Measurements from ENCODE around the gene CYB5D1. TPM values are rescaled to one million over a fixed set of nuclear protein-coding genes. Genes with fewer than 3 reads are reported as not detected.
"Not testable (repeated sequence)": the region's sequence is repeated elsewhere in the genome, so short reads cannot be mapped to it uniquely, and the experiment has no call there.

CYB5D1 gene
- polyA plus RNA-seq, result 9.0 to 14.8 TPM (median 12.4 TPM) in 3 replicates
- polyA plus RNA-seq (2011; ENCODE audit: low read depth), result 3.5 TPM
- polyA plus RNA-seq (2011; cell fraction: cytosol; rRNA removed), result 7.8 and 10.9 TPM in 2 replicates
- 15.4 and 19.2 TPM in 2 replicates for polyA plus RNA-seq (2011; cell fraction: nucleus; rRNA removed)
- polyA plus RNA-seq (2012; ENCODE audit: low replicate concordance), result 6.5 and 9.8 TPM in 2 replicates
- 6.2 to 12.7 TPM (median 6.7 TPM) in 3 replicates for polyA minus RNA-seq
- 9.8 TPM for polyA minus RNA-seq (2011; cell fraction: cytosol; rRNA and poly(A)+ RNA removed)
- 5.5 and 9.0 TPM in 2 replicates for polyA minus RNA-seq (2011; cell fraction: nucleus; rRNA and poly(A)+ RNA removed)

- no peak for FAIRE-seq
Observed at GRCh38 chr17:7857713-7858521, at the start of gene CYB5D1. Gene CYB5D1 (plus strand): TSS chr17:7858003. CDS start chr17:7858135, 132 bp downstream.

GRCh38 chr17:7809086-7809790, 48.6 kb upstream of the CYB5D1 start:
- Histone ChIP-seq H2AFZ (ENCODE audit: control insufficient read depth, low read length) (peak overlapping the region; percentile 83), H3K4me2 (ENCODE audit: control insufficient read depth, extremely low read depth, insufficient read depth, low read depth, low read length) (peak overlapping the region; percentile 98), H3K9ac (ENCODE audit: control insufficient read depth, extremely low read depth, insufficient read depth, low read length) (peak overlapping the region; percentile 59), H3K9me3 (ENCODE audit: control insufficient read depth, low read depth, low read length) (no peaks in the 10 kb centered on the region), H3K4me1 (ENCODE audit: control insufficient read depth, extremely low read depth, insufficient read depth, low read length) (peaks cover 20% of the 10 kb centered on the region), H3K4me3 (ENCODE audit: control insufficient read depth in 2 of 3, extremely low read depth in 1 of 3, insufficient read depth in 2 of 3, low read depth in 1 of 3, low read length in 3 of 3) (peak overlapping the region; percentile 0 to 75 (median 63)), H3K36me3 (ENCODE audit: control insufficient read depth in 2 of 2, extremely low read depth in 1 of 2, insufficient read depth in 2 of 2, low read length in 2 of 2) (no peaks in the 10 kb centered on the region), H3K9me1 (ENCODE audit: control insufficient read depth, extremely low read depth, insufficient read depth, low read length) (no peaks in the 10 kb centered on the region), H3K79me2 (ENCODE audit: control insufficient read depth, insufficient read depth, low read length) (no peaks in the 10 kb centered on the region), H3K27ac (ENCODE audit: control insufficient read depth, insufficient read depth, low read length) (peak overlapping the region; percentile 78), H4K20me1 (ENCODE audit: control insufficient read depth, extremely low read depth, insufficient read depth, low read length) (no peaks in the 10 kb centered on the region), H3K27me3 (ENCODE audit: control insufficient read depth, extremely low read depth, insufficient read depth, low read length) (no peaks in the 10 kb centered on the region)
- TF ChIP-seq, protein P1, sequence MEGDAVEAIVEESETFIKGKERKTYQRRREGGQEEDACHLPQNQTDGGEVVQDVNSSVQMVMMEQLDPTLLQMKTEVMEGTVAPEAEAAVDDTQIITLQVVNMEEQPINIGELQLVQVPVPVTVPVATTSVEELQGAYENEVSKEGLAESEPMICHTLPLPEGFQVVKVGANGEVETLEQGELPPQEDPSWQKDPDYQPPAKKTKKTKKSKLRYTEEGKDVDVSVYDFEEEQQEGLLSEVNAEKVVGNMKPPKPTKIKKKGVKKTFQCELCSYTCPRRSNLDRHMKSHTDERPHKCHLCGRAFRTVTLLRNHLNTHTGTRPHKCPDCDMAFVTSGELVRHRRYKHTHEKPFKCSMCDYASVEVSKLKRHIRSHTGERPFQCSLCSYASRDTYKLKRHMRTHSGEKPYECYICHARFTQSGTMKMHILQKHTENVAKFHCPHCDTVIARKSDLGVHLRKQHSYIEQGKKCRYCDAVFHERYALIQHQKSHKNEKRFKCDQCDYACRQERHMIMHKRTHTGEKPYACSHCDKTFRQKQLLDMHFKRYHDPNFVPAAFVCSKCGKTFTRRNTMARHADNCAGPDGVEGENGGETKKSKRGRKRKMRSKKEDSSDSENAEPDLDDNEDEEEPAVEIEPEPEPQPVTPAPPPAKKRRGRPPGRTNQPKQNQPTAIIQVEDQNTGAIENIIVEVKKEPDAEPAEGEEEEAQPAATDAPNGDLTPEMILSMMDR (optimal IDR thresholded peaks at IDR 0.05 in 1 of 3, IDR thresholded peaks at IDR 0.05 in 1 of 3, conservative IDR thresholded peaks at IDR 0.05 in 1 of 3; ENCODE audit: extremely low read depth in 1 of 3, insufficient read depth in 2 of 3, low read length in 3 of 3), result no peak
- no peak for TF ChIP-seq EZH2 (IDR thresholded peaks at IDR 0.05; ENCODE audit: low read length)
- no peak for DNase-seq (ENCODE audit: low read depth, low spot score)
- peak; percentile 97 for FAIRE-seq
- dilution Hi-C loops (cut with MboI; ENCODE audit: extremely low pct_ligation_motif_present, low sequenced_read_pairs), result no loop called here

More at GRCh38 chr17:7857713-7858521, at the start of gene CYB5D1:
- no peak for DNase-seq (ENCODE audit: low read depth, low spot score)
- Histone ChIP-seq H3K9me1 (ENCODE audit: control insufficient read depth, extremely low read depth, insufficient read depth, low read length) (no peaks in the 10 kb centered on the region), H3K9ac (ENCODE audit: control insufficient read depth, extremely low read depth, insufficient read depth, low read length) (peak within 1 kb of the TSS; percentile 79), H3K4me2 (ENCODE audit: control insufficient read depth, extremely low read depth, insufficient read depth, low read depth, low read length) (peak within 1 kb of the TSS; percentile 97), H2AFZ (ENCODE audit: control insufficient read depth, low read length) (peak within 1 kb of the TSS; percentile 93), H3K9me3 (ENCODE audit: control insufficient read depth, low read depth, low read length) (no peaks in the 10 kb centered on the region), H3K79me2 (ENCODE audit: control insufficient read depth, insufficient read depth, low read length) (peaks cover 25% of the 10 kb centered on the region), H3K4me3 (ENCODE audit: control insufficient read depth in 2 of 3, extremely low read depth in 1 of 3, insufficient read depth in 2 of 3, low read depth in 1 of 3, low read length in 3 of 3) (peak within 1 kb of the TSS; percentile 57 to 98 (median 79)), H3K27me3 (ENCODE audit: control insufficient read depth, extremely low read depth, insufficient read depth, low read length) (no peaks in the 10 kb centered on the region), H3K36me3 (ENCODE audit: control insufficient read depth in 2 of 2, extremely low read depth in 1 of 2, insufficient read depth in 2 of 2, low read length in 2 of 2) (peaks cover 8 to 11% of the 10 kb centered on the region in 2 experiments), H3K27ac (ENCODE audit: control insufficient read depth, insufficient read depth, low read length) (peak within 1 kb of the TSS; percentile 73), H3K4me1 (ENCODE audit: control insufficient read depth, extremely low read depth, insufficient read depth, low read length) (peaks cover 33% of the 10 kb centered on the region), H4K20me1 (ENCODE audit: control insufficient read depth, extremely low read depth, insufficient read depth, low read length) (peaks cover 2% of the 10 kb centered on the region)
- no peak for TF ChIP-seq EZH2 (IDR thresholded peaks at IDR 0.05; ENCODE audit: low read length)
- TF ChIP-seq, protein P1 (optimal IDR thresholded peaks at IDR 0.05 in 1 of 3, IDR thresholded peaks at IDR 0.05 in 1 of 3, conservative IDR thresholded peaks at IDR 0.05 in 1 of 3; ENCODE audit: extremely low read depth in 1 of 3, insufficient read depth in 2 of 3, low read length in 3 of 3), result peak in 1 of 3 experiments; percentile 3
- dilution Hi-C loops (cut with MboI; ENCODE audit: extremely low pct_ligation_motif_present, low sequenced_read_pairs), result no loop called here

GRCh38 chr17:7809791-7810343, 47.9 kb upstream of the CYB5D1 start:
- peak overlapping the region; percentile 98 for H3K4me2 ChIP-seq (ENCODE audit: control insufficient read depth, extremely low read depth, insufficient read depth, low read depth, low read length)
- dilution Hi-C loops (cut with MboI; ENCODE audit: extremely low pct_ligation_motif_present, low sequenced_read_pairs); H3K27me3 ChIP-seq (ENCODE audit: control insufficient read depth, extremely low read depth, insufficient read depth, low read length); DNase-seq (ENCODE audit: low read depth, low spot score); H3K9me3 ChIP-seq (ENCODE audit: control insufficient read depth, low read depth, low read length); H2AFZ ChIP-seq (ENCODE audit: control insufficient read depth, low read length); H4K20me1 ChIP-seq (ENCODE audit: control insufficient read depth, extremely low read depth, insufficient read depth, low read length); H3K9me1 ChIP-seq (ENCODE audit: control insufficient read depth, extremely low read depth, insufficient read depth, low read length); H3K79me2 ChIP-seq (ENCODE audit: control insufficient read depth, insufficient read depth, low read length); H3K4me3 ChIP-seq (ENCODE audit: control insufficient read depth in 2 of 3, extremely low read depth in 1 of 3, insufficient read depth in 2 of 3, low read depth in 1 of 3, low read length in 3 of 3); H3K36me3 ChIP-seq (ENCODE audit: control insufficient read depth in 2 of 2, extremely low read depth in 1 of 2, insufficient read depth in 2 of 2, low read length in 2 of 2): not testable (repeated sequence)
- peak overlapping the region; percentile 78 for H3K27ac ChIP-seq (ENCODE audit: control insufficient read depth, insufficient read depth, low read length)
- peak; percentile 5 for FAIRE-seq
- H3K4me1 ChIP-seq (ENCODE audit: control insufficient read depth, extremely low read depth, insufficient read depth, low read length), result peaks cover 20% of the 10 kb centered on the region
- H3K9ac ChIP-seq (ENCODE audit: control insufficient read depth, extremely low read depth, insufficient read depth, low read length), result peak overlapping the region; percentile 1
